GM19372 (cell line): ENCODE data around the gene CAMK2B.

Source experiments
- ATAC-seq: cut with Tn5 transposase; IDR thresholded peaks from one replicate; pipeline ENCODE4 v1.9.1; 2021; ENCODE audit warnings: mild to moderate bottlenecking, low read depth, moderate library complexity; ENCODE audit not compliant: unreplicated experiment

Gene CAMK2B

DNA sequence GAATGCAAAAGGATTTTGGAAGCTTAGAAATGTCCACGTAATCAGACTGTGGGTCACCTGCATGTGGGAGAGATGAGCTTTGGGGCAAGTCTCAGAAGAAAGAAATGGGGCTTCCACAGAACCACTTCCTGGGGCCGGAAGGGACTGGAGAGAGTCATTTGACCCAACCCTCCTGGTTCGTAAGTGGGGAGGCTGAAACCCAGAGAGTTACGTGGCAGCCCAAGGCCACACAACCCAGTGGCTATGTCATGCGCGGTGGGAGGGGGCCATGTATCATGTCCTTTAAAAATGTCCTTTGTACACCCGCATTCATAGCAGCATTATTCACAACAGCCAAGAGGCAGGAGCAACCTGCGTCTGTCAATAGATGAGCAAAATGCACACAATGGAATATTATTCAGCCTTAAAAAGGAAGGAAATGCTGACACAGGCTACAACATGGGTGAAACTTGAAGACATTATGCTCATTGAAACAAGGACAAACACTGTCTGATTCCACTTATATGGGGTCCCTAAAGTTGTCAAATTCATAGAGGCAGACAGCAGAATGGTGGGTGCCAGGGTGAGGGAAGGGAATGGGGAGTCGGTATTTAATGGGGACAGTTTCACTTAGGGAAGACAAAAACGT, 15.1 kb downstream of the CAMK2B start:
- no peak for ATAC-seq

- peak; percentile 64 for ATAC-seq
Measured at GRCh38 chr7:44309271-44310091, 15.9 kb downstream of the CAMK2B start.

- no peak for ATAC-seq
Measured at GRCh38 chr7:44308596-44309270, 16.7 kb downstream of the CAMK2B start.

DNA sequence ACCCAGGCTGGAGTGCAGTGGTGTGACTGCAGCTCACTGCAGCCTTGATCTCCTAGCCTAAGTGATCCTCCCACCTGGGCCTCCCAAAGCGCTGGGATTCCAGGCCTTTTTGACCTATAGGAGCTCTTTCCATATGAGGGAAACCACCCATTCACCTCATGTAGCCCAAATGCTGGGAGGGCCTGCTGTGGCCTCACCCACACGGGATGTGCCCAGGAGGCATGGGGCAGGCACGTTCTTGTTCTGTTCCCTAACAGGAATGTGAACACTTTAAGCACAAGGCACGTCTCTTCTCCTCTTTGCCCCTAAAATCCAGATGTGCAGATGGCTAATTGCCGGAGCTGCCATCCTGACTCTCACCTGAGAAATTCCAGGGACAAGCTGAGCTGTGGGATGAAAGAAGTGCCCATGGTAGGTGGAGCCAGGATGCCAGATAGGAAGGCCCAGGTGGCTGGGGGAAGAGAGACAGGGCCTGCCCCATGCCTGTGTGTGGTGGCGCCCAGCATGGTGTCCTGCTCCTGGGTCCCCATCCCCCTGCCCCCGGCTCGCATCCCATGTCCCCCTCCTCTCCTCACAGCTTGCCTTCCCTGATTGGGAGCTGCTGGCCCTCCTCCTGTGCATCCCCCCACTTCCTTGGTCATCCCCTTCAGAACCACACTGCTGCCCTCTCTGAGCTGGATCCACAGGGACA, 17.3 kb downstream of the CAMK2B start:
- no peak for ATAC-seq

GRCh38 chr7:44307301-44307900, 18.0 kb downstream of the CAMK2B start:
- ATAC-seq = no peak

DNA sequence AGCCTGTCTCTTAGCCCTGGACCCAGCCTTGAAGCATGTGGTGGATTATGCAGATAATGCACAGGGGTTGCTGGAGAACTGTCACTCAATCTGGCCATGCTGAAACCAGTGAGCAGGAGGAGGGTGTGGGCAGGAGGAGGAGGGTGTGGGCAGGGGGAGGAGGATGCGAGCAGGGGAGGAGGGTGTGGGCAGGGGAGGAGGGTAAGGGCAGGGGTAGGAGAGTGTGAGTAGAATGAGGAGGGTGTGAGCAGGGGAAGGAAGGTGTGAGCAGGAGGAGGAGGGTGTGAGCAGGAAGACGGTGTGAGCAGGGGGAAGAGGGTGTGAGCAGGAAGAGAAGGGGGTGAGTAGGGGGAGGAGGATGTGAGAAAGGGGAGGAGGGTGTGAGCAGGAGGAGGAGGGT, 18.8 kb downstream of the CAMK2B start:
- ATAC-seq = no peak

DNA sequence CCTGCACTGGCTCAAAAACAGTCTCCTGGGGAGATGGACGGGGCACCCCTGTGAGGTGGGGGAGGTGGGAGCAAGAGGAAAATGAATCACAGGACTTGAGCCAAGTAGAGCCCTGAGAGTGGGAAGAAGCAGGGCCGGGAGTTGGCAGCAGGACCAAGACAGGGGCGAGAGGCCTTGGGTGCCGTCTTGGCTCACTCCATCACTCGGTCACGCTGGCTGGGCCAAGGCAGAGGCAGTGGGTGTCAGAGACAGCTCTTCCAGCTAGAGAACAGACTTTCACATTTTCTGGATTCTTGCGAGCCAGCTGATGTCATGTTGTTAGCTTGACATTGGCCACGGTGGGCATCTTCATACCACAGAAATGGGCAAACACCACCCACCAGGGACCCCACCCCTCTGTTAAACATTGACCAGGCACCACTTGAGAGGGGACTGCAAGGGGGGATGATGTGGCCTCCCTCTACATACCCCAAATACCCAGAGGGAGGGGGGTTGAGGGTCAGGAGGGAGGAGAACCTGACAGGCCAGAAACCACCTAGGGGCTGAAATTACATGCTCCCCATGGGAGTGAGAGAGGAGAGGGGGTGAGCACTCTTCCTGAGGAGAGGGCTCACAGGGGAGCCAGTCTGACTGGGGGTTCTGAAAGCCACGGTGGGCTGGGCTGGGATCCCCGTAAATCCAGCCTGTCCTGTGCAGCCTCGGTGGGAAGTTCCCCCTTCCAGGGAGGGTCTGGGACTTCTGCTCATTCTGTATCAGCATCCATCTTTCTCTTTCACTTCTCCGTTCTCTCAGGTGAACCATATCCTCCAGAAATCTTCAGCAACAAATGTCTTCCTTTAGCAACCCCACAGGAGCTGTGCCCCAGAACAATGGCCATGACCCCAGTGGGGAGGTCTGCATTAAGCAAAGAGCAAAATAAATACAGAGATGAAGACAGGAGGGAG, 19.6 kb downstream of the CAMK2B start:
- no peak for ATAC-seq

DNA sequence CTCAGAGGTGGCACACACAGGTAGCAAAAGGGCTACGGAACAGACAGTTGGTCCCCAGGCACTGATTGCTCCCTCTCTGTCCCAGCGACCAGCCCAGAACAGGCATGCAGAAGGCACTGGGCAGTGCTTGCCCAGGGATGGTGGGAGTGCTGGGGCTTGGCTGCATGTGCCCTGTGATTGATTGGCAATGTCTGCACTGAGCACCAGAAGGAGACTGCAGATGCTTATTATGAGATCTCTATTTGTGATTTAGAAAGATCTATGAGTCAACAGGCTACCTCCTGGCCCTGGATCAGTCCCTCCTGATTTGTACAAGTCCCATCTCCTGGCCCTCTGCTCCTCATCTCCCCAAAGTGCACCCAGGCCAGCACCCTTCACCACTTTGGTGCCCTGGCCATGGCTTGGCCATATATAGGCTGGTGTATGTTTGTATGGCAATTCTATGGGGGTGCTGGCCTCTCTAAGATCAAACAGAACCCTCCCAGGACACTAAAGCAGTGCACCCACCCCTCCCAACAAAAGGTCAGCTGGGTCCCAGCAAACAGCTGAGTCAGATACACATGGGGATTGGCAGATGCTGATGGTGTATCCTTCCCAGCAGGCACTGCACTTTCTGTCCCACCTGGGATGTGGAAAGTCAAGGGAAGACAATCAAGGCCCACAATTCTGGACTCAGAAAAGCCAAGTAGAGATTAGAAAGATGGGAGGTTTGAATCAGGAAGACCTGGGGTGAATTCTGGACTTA, 30.9 kb downstream of the CAMK2B start:
- ATAC-seq = no peak

GRCh38 chr7:44293561-44294324, 31.7 kb downstream of the CAMK2B start:
- ATAC-seq = no peak

DNA sequence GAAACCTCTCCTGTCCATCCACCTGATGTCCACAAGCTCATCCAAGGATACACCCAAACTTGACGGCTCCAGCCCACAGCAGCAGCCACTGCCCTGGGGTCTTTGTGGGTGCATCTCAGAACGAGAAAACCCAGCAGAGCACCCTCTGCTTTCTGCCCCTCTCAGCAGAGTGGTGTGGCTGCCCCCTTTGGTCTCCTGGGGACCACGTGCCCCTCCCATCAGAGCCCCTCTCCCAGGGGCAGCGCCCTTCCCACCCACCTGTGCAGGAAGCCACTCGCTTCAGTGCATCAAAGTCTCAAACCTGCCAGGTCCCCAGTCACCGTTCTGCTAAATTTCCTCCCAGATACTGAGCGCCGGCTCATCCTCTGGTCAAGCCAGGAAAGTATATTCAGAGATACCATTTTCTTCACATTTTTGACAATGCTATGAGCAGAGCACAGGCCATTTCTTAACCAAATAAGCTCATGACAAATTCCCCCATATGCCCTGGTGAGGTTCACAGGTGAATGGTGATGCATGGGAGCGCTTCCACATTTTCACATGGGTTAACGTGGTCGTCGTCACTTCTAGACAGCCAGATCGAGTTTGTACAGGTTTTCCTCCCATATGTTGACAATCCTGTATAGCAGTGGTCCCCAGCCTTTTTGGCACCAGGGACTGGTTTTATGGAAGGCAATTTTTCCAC, 32.4 kb downstream of the CAMK2B start:
- no peak for ATAC-seq

DNA sequence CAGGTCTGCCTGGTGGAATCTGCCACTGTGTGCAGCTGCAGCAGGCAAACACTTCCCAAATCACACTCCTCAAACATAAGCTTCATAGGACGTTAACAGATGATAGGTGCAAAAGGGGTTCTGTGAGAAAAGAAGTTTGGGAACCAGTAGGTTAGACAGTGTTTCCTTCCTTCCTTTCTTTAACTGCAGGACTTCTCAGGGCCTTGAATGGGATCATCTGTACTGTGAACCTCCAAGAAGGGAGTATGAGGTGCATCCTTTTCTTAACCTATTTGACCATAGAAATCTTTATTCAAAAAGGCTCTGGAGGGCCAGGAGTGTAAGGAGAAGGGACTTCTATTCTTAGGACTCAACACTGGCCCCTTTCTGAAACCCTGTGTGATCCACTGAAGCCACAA, 33.0 kb downstream of the CAMK2B start:
- ATAC-seq = no peak

DNA sequence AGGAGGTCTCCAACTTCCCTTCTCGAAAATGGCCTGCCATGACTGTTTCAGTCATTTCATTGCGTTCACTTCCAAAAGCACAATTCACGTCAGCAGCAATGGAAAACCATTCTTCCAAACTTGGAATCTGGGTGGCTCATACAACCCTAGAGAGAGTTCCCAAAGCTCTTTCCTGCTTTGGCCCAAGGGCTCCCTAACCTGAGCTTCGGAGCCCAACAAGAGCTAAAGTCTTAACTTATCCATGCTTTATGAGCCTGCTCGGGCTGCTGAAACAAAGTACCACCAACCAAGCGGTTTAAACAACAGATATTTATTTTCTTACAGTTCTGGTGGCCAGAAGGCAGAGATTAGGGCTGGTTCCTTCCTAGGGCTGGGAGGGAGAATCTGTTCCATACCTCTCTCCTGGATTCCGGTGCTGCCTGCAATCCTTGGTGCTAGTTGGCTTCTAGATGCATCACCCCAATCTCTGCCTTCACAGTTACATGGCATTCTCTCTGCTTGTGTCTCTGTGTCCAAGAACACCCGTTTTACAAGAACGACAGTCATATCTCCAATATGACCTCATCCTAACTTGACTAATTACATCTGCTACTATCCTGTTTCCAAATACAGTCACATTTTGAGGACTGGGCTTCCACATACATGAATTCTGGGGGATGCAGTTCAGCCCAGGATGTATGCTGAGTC, 33.5 kb downstream of the CAMK2B start:
- no peak for ATAC-seq

- no peak for ATAC-seq
Measured at GRCh38 chr7:44291066-44291732, 34.2 kb downstream of the CAMK2B start.

DNA sequence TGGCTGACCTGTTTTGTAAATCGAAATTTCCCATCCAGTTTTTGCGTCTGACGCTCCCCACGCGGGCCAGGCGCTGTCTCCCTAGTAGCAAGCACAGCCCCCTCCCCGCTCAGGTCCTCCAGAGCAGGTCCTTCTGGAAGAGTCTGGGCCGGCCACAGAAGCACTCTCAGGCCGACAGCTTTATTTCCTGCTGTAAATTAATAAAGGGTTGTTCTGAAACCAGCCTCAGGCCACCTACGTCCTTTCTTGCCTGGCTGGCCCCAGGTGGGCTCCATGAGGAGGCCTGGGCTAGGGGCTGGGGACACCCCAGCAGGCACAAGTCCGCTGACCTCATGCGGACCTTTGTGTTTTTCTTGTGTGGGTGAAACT, 35.2 kb downstream of the CAMK2B start:
- no peak for ATAC-seq

DNA sequence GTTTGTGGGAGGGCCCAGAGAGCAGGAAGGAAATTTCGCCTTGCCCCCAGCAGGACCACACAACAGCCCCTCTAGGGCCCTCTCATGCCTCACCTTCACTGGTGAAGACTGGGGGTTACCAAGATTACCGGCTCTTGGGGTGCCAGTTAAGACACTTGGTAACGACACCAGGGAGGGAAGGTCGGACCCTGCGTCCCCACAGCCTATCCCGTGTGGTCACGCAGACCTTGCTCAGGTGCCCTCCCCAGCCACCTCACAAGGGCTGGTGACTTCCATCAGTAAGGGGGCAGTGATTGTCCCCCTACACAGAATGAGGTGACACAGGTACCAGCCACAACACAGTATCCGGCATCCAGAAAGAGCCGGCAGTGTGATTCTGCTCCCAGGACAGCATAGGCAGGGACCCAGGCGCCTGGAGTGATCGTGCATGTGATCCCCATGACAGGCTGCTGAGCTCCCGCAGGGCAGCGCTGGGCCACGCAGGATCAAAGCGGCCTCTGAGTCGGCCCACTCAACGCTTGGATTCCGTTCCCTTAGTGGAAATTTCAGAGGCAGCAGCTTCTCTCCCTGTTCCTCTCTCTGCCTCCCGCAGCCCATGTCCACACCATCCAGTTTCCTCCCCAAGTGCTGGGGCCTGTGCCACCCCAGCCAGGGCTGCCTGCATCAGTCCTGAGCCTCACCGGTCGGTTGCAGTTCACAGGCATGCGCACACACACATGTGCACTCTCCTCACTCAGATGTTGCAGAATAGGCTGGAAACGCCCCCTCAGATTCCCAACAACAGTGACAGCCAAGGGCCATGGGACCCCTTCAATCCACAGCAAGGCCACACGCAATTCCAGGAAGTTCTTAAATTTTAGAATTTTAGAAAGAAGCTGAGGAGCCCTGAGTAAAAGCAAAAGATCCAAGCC, 35.8 kb downstream of the CAMK2B start:
- ATAC-seq = no peak
